ENCODE measurements around the gene FOXP1. TPM values are rescaled to one million over a fixed set of nuclear protein-coding genes. Genes with fewer than 3 reads are reported as not detected.

The FOXP1 gene
- total and polyA plus RNA-seq, 4 donors = 4.9 to 35.4 (median 32.0) TPM

- TF ChIP-seq ZBTB33 (IDR thresholded peaks at IDR 0.05) = no peak
- TF ChIP-seq YY1 (IDR thresholded peaks at IDR 0.05) = no peak
- TF ChIP-seq HNF4A (conservative IDR thresholded peaks at IDR 0.05) = no peak
- TF ChIP-seq HNF4G (IDR thresholded peaks at IDR 0.05) = no peak
- TF ChIP-seq MAX (IDR thresholded peaks at IDR 0.05) = no peak
- TF ChIP-seq GABPA (IDR thresholded peaks at IDR 0.05 in 1 of 2, conservative IDR thresholded peaks at IDR 0.05 in 1 of 2) = no peak
- TF ChIP-seq CTCF (IDR thresholded peaks at IDR 0.05; ENCODE audit: low read depth, low read length, missing input control) = no peak
- no peak for TF ChIP-seq FOXA1 (IDR thresholded peaks at IDR 0.05)
- no peak for TF ChIP-seq FOXA2 (IDR thresholded peaks at IDR 0.05)
- no peak for TF ChIP-seq NR2F2 (IDR thresholded peaks at IDR 0.05)
- TF ChIP-seq REST (IDR thresholded peaks at IDR 0.05) = no peak
- no peaks in the 10 kb centered on the region for H3K4me1 ChIP-seq (ENCODE audit: control insufficient read depth in 4 of 4, insufficient read depth in 4 of 4, low read length in 3 of 4)
- H3K36me3 ChIP-seq (ENCODE audit: control insufficient read depth in 4 of 4, insufficient read depth in 3 of 4, low read depth in 1 of 4, low read length in 3 of 4) = peaks cover 0 to 9% (median 2%) of the 10 kb centered on the region in 4 donors
- H3K27ac ChIP-seq (ENCODE audit: low read depth in 1 of 2, low read length in 2 of 2) = no peak overlapping the region
- WGBS = 98% methylated on average over 3 of the region's 3 CpGs
- H3K9me3 ChIP-seq (ENCODE audit: control insufficient read depth in 4 of 4, low read length in 3 of 4) = no peaks in the 10 kb centered on the region
- H3K4me3 ChIP-seq (ENCODE audit: low read depth in 1 of 3, low read length in 3 of 3) = no peak overlapping the region
- DNase-seq (ENCODE audit: low spot score) = no peak
- no peaks in the 10 kb centered on the region for H3K27me3 ChIP-seq (ENCODE audit: control insufficient read depth in 4 of 4, insufficient read depth in 4 of 4, low read length in 3 of 4)
- H3K9ac ChIP-seq (ENCODE audit: low read depth in 1 of 2, low read length in 2 of 2) = no peak overlapping the region
Measured at GRCh38 chr3:71490692-71491091, 92.8 kb downstream of the FOXP1 start.

GRCh38 chr3:71489315-71489761, 94.2 kb downstream of the FOXP1 start:
- H3K36me3 ChIP-seq (ENCODE audit: control insufficient read depth in 4 of 4, insufficient read depth in 3 of 4, low read depth in 1 of 4, low read length in 3 of 4) = peaks cover 0 to 9% (median 2%) of the 10 kb centered on the region in 4 donors
- no peaks in the 10 kb centered on the region for H3K27me3 ChIP-seq (ENCODE audit: control insufficient read depth in 4 of 4, insufficient read depth in 4 of 4, low read length in 3 of 4)
- H3K4me1 ChIP-seq (ENCODE audit: control insufficient read depth in 4 of 4, insufficient read depth in 4 of 4, low read length in 3 of 4) = peaks cover 0 to under 1% (median 0%) of the 10 kb centered on the region in 4 donors
- H3K27ac ChIP-seq (ENCODE audit: low read depth in 1 of 2, low read length in 2 of 2) = no peak overlapping the region
- DNase-seq (ENCODE audit: low spot score) = no peak
- no peaks in the 10 kb centered on the region for H3K9me3 ChIP-seq (ENCODE audit: control insufficient read depth in 4 of 4, low read length in 3 of 4)
- no peak overlapping the region for H3K9ac ChIP-seq (ENCODE audit: low read depth in 1 of 2, low read length in 2 of 2)
- TF ChIP-seq JUND (IDR thresholded peaks at IDR 0.05) = no peak
- 92% methylated on average over 9 of the region's 9 CpGs for WGBS
- no peak overlapping the region for H3K4me3 ChIP-seq (ENCODE audit: low read depth in 1 of 3, low read length in 3 of 3)
